Fibroblast of pulmonary artery (primary cell): ENCODE measurements around the gene PMEPA1.

Experiments
- DNase-seq: peaks from one replicate; pipeline ENCODE4 v3.0.0-alpha.2; 2010; ENCODE audit warnings: low read depth
- H3K4me3 ChIP-seq: replicated peaks from 2 replicates; pipeline ENCODE4 v1.5.1; 2011; ENCODE audit warnings: low read depth, mild to moderate bottlenecking, control low read depth, low read length, moderate library complexity
- TF ChIP-seq, protein P1 (sequence below): IDR thresholded peaks from 2 replicates; pipeline ENCODE4 v1.5.1; 2011; ENCODE audit warnings: mild to moderate bottlenecking, control low read depth, low read length, inconsistent platforms; ENCODE audit errors: missing control alignments

Gene PMEPA1, protein sequence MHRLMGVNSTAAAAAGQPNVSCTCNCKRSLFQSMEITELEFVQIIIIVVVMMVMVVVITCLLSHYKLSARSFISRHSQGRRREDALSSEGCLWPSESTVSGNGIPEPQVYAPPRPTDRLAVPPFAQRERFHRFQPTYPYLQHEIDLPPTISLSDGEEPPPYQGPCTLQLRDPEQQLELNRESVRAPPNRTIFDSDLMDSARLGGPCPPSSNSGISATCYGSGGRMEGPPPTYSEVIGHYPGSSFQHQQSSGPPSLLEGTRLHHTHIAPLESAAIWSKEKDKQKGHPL

DNA sequence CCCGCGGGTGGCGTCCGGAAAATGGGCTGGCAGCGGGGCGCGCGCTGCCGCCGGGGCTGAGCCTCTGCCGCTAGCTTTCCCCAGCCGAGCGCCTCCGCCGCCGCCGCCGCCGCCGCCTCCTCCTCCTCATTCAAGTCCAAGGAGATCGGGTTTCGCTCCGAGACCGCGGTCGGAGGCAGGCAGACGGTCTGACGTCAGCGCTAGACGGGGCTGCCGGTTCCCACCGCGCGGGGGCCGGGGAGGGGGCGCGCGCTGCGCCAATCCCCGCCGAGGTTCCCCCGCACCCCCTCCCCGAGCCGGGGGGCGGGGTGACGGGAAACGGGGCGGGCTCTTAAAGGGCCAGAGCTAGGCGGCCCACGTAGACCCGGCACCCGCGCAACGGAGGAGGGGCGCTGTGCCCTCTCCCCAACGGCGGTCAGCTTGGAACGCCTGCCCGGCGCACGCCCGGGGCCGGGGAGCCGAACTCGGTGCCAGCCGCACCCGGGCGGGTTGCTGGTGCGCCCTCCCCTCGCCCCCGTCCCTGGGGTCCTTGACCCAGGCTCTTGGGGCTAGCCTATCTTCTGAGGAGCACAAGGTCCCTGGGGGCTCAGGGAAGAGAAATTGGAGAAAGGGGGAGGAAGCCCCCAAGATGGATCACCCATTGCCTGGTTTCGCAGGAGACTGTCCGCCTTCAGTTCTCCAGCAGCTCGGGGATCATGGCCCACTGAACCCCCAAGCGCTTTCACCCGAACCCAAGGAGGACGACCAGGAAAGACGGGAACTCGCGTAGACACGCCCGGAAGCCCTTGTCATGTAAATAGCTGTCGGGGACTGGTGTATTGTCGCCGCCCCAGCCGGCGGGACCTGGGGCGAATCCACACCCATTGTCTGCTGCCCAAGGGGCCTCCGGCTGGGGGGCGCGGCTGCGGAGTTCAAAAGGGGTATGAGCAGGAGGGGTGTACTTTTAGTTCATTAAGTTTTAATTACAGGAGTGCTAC is at the start of gene PMEPA1:
Gene PMEPA1 (minus strand): TSS at position 193 of the 977 bp plus-strand sequence. CDS start 433 bp downstream, outside the sequence.
- DNase-seq = peak; percentile 95
- H3K4me3 ChIP-seq = peak within 1 kb of the TSS; percentile 75
- TF ChIP-seq, protein P1, sequence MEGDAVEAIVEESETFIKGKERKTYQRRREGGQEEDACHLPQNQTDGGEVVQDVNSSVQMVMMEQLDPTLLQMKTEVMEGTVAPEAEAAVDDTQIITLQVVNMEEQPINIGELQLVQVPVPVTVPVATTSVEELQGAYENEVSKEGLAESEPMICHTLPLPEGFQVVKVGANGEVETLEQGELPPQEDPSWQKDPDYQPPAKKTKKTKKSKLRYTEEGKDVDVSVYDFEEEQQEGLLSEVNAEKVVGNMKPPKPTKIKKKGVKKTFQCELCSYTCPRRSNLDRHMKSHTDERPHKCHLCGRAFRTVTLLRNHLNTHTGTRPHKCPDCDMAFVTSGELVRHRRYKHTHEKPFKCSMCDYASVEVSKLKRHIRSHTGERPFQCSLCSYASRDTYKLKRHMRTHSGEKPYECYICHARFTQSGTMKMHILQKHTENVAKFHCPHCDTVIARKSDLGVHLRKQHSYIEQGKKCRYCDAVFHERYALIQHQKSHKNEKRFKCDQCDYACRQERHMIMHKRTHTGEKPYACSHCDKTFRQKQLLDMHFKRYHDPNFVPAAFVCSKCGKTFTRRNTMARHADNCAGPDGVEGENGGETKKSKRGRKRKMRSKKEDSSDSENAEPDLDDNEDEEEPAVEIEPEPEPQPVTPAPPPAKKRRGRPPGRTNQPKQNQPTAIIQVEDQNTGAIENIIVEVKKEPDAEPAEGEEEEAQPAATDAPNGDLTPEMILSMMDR = no peak

- no peak overlapping the region for H3K4me3 ChIP-seq
- TF ChIP-seq, protein P1 = no peak
- no peak for DNase-seq
Observed at GRCh38 chr20:57757767-57758166, 48.0 kb upstream of the PMEPA1 start.

DNA sequence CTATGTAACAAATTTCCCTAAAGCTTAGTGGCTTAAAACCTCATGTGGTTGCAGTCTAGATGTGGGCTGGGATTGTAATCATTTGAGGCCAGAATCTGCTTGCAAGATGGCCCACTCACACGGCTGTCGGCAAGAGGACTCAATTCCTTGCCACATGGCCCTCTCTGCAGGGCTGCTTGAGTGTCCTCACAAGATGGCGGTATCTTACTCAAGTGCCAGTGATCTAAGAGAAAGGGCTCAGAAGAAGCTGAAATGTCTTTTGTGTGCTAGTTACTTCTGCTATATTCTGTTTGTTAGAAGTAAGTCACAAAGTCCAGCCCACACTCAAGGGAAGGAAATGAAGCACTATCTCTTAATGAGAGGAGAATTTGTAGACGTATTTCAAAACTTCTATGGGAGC is 47.1 kb upstream of the PMEPA1 start:
- DNase-seq = no peak
- H3K4me3 ChIP-seq = no peak overlapping the region
- TF ChIP-seq, protein P1 = no peak

- DNase-seq = no peak
- TF ChIP-seq, protein P1 = no peak
Observed at GRCh38 chr20:57756213-57756612, 46.4 kb upstream of the PMEPA1 start.

DNA sequence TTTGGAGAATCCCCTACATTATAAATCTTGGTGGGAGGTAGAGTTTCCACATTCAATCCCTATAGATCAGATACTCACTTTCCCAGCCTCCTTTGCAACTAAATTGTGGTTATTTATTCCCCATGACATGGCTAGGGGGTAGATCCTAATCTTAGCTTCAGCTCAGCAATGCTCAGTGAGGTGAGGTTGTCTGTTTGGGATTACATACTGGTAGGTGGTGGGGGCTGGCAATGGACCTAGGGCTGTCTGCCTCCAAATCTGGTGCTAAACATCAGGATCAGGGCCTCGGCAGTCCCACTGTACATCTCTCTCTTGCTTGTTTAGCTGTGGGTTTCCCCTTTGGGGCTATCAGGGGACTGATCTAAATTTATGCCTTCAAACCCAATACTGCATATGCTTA is 45.8 kb upstream of the PMEPA1 start:
- TF ChIP-seq, protein P1 = no peak
- no peak overlapping the region for H3K4me3 ChIP-seq
- DNase-seq = no peak

More at GRCh38 chr20:57756213-57756612, 46.4 kb upstream of the PMEPA1 start:
- no peak overlapping the region for H3K4me3 ChIP-seq

DNA sequence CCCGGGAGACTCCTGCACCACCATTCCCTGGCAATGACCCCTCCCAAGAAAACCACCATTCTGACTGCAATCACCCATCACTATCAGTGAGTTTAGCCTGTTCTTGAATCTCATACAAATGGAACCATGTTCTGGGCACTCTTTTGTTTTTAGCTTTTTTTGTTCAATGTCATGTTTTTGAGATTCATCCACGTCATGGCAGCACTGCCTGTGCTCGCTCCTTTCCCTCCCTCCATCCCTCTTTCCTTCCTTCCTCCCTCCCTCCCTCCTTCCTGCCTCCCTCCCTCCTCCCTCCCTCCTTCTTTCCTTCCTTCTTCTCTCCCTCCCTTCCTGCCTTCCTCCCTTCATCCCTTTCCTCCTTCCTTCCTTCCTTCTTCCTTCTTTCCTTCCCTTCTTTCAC is 44.4 kb upstream of the PMEPA1 start:
- TF ChIP-seq, protein P1 = no peak
- no peak overlapping the region for H3K4me3 ChIP-seq

More for the DNA sequence above, 44.4 kb upstream of the PMEPA1 start:
- DNase-seq = no peak
